Uterus (tissue), 4 donors: ENCODE data around the gene KLHL41. TPM values are rescaled to one million over a fixed set of nuclear protein-coding genes. Genes with fewer than 3 reads are reported as not detected.

Experiments used
- DNase-seq, 2 donors: peaks; one replicate each; pipeline ENCODE4 v3.0.0-alpha.2; 2019 to 2020
- H3K27ac ChIP-seq, 2 donors: fragments of 200-600 bp; sonication (generic); 1 replicate in 1 of 2; 2 replicates in 1 of 2; pipeline ENCODE4 v1.5.1; 2016 to 2018
- H3K27me3 ChIP-seq, 2 donors: fragments of 200-600 bp; sonication (generic); one replicate each; pipeline ENCODE4 v1.5.1; 2018 to 2019; ENCODE audit warnings: control low read depth in 1 of 2
- H3K36me3 ChIP-seq, 2 donors: fragments of 200-600 bp; sonication (generic); one replicate each; pipeline ENCODE4 v1.5.1; 2019; ENCODE audit warnings: control low read depth in 1 of 2
- H3K4me1 ChIP-seq, 2 donors: fragments of 200-600 bp; sonication (generic); one replicate each; pipeline ENCODE4 v1.5.1; 2018 to 2019; ENCODE audit warnings: control low read depth in 1 of 2
- H3K4me3 ChIP-seq, 2 donors: fragments of 200-600 bp; sonication (generic); 1 replicate in 1 of 2; 2 replicates in 1 of 2; pipeline ENCODE4 v1.5.1; 2018 to 2019; ENCODE audit warnings: mild to moderate bottlenecking in 1 of 2
- H3K9me3 ChIP-seq, 2 donors: fragments of 200-600 bp; sonication (generic); one replicate each; pipeline ENCODE4 v1.5.1; 2019; ENCODE audit warnings: control low read depth in 1 of 2
- CTCF ChIP-seq, 4 experiments: fragments of 200-600 bp in 2 of 4; fragments of 450-650 bp in 2 of 4; sonication (generic) in 2 of 4; IDR thresholded peaks; one replicate each; pipeline ENCODE4 v1.5.1; 2016 to 2019; ENCODE audit warnings: antibody characterized with exemption in 4 of 4, mild to moderate bottlenecking in 2 of 4, moderate library complexity in 1 of 4
- POLR2A ChIP-seq, 2 donors: fragments of 450-650 bp; IDR thresholded peaks; one replicate each; pipeline ENCODE4 v1.6.1; 2016; ENCODE audit warnings: antibody characterized with exemption in 2 of 2, mild to moderate bottlenecking in 1 of 2, moderate library complexity in 1 of 2
- intact Hi-C: fragments of 100-400 bp; cut with DNase I; formaldehyde crosslinking; loops from one replicate; pipeline ENCODE4 v1.15.1; 2023; ENCODE audit warnings: low total_unique reads
- total RNA-seq, 4 donors: library from RNA; depleted of rRNA in 3 of 4; stranded (reverse); fragments of >200 nt in 3 of 4; gene quantifications; one replicate each; pipeline versions ENCODE4 v1.1.0 to v1.2.4, GENCODE V29; 2014 to 2023
- donor health status: DM: yes; HTN: yes; CAD: no.

The KLHL41 gene
- 1 to 10 TPM in 2 of 4 donors, under 1 TPM in 1, not detected in 1; 0.77 to 4.4 (median 3.5) TPM for total RNA-seq

- Histone ChIP-seq H3K4me1 (peaks cover 0 to 3% of the 10 kb centered on the region in 2 donors), H3K4me3 (no peak within 1 kb of the TSS), H3K27ac (no peak within 1 kb of the TSS), H3K27me3 (no peaks in the 10 kb centered on the region), H3K36me3 (no peaks in the 10 kb centered on the region), H3K9me3 (no peaks in the 10 kb centered on the region)
- no peak for DNase-seq
- TF ChIP-seq POLR2A (IDR thresholded peaks at IDR 0.05): no peak
- no peak for TF ChIP-seq CTCF (IDR thresholded peaks at IDR 0.05)
- intact Hi-C loops: no loop called here
These were observed at the start of gene KLHL41 for GRCh38 chr2:169509298-169509885. TSS of gene KLHL41 (plus strand) at chr2:169509702. CDS start at chr2:169509779, 77 bp downstream.

GRCh38 chr2:169461143-169461542 lies 48.4 kb upstream of the KLHL41 start:
- DNase-seq: no peak
- no peak overlapping the region for H3K4me3 ChIP-seq
- H3K9me3 ChIP-seq: no peaks in the 10 kb centered on the region
- H3K4me1 ChIP-seq: no peaks in the 10 kb centered on the region
- no peaks in the 10 kb centered on the region for H3K27me3 ChIP-seq
- intact Hi-C loops: no loop called here
- no peak overlapping the region for H3K27ac ChIP-seq
- H3K36me3 ChIP-seq: no peaks in the 10 kb centered on the region
- TF ChIP-seq POLR2A (IDR thresholded peaks at IDR 0.05) (no peak), CTCF (IDR thresholded peaks at IDR 0.05) (no peak)

- H3K27me3 ChIP-seq: no peaks in the 10 kb centered on the region
- H3K9me3 ChIP-seq: no peaks in the 10 kb centered on the region
- H3K4me3 ChIP-seq: no peak overlapping the region
- intact Hi-C loops: no loop called here
- H3K4me1 ChIP-seq: no peaks in the 10 kb centered on the region
- H3K27ac ChIP-seq: no peak overlapping the region
- H3K36me3 ChIP-seq: no peaks in the 10 kb centered on the region
- no peak for DNase-seq
- no peak for TF ChIP-seq CTCF (IDR thresholded peaks at IDR 0.05)
These were observed 46.4 kb upstream of the KLHL41 start for GRCh38 chr2:169462896-169463695.

- Histone ChIP-seq H3K27me3 (no peaks in the 10 kb centered on the region), H3K36me3 (no peaks in the 10 kb centered on the region)
- no peak for TF ChIP-seq POLR2A (IDR thresholded peaks at IDR 0.05)
- no peak for TF ChIP-seq CTCF (IDR thresholded peaks at IDR 0.05)
These were observed 45.0 kb upstream of the KLHL41 start for GRCh38 chr2:169464466-169464865.

GRCh38 chr2:169464882-169465281 lies 44.6 kb upstream of the KLHL41 start:
- Histone ChIP-seq H3K27me3 (no peaks in the 10 kb centered on the region), H3K4me3 (no peak overlapping the region), H3K36me3 (no peaks in the 10 kb centered on the region), H3K9me3 (no peaks in the 10 kb centered on the region), H3K4me1 (no peaks in the 10 kb centered on the region), H3K27ac (no peak overlapping the region)
- no peak for DNase-seq
- intact Hi-C loops: no loop called here
- TF ChIP-seq POLR2A (IDR thresholded peaks at IDR 0.05) (no peak), CTCF (IDR thresholded peaks at IDR 0.05) (no peak)

More at GRCh38 chr2:169464466-169464865, 45.0 kb upstream of the KLHL41 start:
- H3K9me3 ChIP-seq: no peaks in the 10 kb centered on the region
- intact Hi-C loops: no loop called here
- no peak for DNase-seq
- no peak overlapping the region for H3K27ac ChIP-seq
- H3K4me3 ChIP-seq: no peak overlapping the region
- no peaks in the 10 kb centered on the region for H3K4me1 ChIP-seq
